GM18499 (cell line): ENCODE data around the gene EYS.
"Not testable (repeated sequence)": the region's sequence is repeated elsewhere in the genome, so short reads cannot be mapped to it uniquely, and the experiment has no call there.

Source experiments
- ATAC-seq: cut with Tn5 transposase; IDR thresholded peaks from one replicate; pipeline ENCODE4 v1.9.1; 2021; ENCODE audit warnings: moderate number of reproducible peaks; ENCODE audit not compliant: insufficient read depth, unreplicated experiment

EYS gene

DNA sequence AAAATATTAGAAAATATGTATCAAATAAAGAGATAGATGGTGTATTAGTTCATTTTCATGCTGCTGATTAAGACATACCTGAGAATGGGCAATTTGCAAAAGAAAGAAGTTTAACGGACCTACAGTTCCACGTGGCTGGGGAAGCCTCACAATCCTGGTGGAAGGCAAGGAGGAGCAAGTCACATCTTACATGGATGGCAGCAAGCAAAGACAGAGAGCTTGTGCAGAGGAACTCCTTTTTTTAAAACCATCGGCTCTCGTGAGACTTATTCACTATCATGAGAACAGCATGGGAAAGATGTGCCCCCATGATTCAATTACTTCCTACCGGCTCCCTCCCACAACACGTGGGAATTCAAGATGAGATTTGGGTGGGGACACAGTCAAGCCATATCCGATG is 223.4 kb downstream of the EYS start:
- ATAC-seq = not testable (repeated sequence)

DNA sequence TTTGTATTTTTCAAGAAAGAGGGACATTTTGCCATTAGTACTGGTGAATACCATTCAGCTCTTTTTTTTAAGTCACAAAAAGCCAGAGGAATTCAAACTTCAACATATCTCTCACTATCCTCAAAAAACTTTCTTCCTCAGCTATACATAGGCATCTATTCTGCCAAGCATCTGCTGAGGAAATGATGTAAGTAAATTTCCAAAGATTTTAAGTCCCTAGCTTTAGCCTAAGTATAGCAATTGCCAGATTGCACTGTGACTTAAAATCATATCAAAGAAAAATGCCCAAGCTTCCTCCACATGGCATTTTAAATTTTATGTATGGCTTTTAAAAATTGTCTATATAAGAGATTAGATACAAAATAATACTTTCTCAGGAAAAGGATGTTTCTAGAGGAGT is 237.4 kb downstream of the EYS start:
- no peak for ATAC-seq

- ATAC-seq = no peak
These were observed 238.7 kb downstream of the EYS start for GRCh38 chr6:65468307-65468706.

GRCh38 chr6:65461121-65461520 is 245.9 kb downstream of the EYS start:
- no peak for ATAC-seq

GRCh38 chr6:65452333-65452732 is 254.7 kb downstream of the EYS start:
- ATAC-seq = no peak

- no peak for ATAC-seq
These were observed 256.6 kb downstream of the EYS start for GRCh38 chr6:65450451-65450850.

DNA sequence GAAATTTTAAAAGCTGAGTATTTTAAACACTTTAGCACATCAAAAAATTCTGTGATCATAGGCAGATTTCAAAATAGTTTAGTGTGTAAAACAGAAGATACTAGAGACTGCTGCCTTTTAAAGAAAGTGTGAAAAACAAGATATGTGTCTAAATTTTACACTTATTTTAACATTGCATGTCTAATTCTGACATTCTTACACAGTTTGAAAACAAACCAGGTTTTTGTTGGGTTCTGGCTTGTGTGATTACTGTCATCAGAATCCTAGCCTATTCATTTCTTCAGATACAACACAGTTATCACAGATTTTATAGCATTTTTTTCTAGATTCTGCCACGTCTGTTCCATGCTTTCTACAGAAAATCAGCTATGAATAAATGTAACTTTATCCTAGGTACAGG is 257.1 kb downstream of the EYS start:
- no peak for ATAC-seq

GRCh38 chr6:65448866-65449265 is 258.2 kb downstream of the EYS start:
- no peak for ATAC-seq

DNA sequence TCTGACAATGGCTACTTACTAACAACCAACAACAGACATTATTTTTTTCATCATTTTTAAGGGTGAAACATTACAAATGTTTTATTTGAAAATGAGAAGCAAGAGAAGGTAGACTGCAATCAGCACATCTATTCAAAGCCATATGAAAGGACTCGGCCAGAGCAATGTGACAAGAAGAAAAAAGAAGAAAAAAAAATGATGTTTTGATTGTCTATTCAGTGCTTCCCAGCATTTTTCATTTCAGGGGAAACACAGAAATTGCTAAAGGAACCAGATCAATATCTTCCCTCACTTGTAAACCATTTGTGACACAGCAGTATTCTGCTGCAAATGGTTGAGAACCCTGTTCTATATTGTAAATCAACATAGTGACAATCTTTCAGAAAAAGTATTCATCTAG is 270.7 kb downstream of the EYS start:
- no peak for ATAC-seq

DNA sequence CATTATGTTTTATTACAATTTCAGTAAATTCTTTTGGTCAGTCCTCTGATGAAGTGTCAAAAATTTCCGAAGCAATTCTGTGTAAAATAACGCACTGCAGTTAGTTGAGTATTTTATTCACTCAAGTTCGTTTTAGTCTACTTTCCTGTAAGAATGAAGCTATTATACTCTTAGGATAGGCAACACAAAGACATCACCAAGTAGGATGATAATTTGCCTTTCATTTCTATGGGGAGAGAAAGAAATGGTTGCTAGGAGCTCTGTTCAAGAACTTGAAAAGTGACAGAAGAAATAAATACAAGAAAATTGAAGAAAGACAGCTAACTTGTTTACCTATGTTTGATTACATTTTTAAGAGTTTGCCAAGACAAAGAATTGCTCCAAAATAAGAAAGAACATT is 290.4 kb downstream of the EYS start:
- no peak for ATAC-seq

- no peak for ATAC-seq
These were observed 296.7 kb downstream of the EYS start for GRCh38 chr6:65410309-65410708.

DNA sequence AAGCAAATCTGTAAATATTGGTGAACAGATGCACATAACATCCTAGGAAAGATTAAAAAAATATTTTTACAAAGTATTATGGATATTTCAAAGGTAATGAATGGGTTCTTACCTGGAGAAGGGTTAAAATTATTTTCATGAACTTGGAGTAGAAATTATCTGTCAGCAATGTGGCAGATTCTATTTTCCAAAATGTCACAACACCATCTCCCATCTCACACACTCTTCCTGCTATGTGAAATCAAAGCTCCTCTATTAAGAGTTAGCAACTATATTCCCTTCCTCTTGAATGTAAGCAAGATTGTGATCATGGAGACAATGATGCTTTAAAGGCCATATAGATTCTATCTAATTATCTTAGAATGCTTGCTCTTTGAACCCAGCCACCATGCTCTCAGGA is 304.5 kb downstream of the EYS start:
- no peak for ATAC-seq

DNA sequence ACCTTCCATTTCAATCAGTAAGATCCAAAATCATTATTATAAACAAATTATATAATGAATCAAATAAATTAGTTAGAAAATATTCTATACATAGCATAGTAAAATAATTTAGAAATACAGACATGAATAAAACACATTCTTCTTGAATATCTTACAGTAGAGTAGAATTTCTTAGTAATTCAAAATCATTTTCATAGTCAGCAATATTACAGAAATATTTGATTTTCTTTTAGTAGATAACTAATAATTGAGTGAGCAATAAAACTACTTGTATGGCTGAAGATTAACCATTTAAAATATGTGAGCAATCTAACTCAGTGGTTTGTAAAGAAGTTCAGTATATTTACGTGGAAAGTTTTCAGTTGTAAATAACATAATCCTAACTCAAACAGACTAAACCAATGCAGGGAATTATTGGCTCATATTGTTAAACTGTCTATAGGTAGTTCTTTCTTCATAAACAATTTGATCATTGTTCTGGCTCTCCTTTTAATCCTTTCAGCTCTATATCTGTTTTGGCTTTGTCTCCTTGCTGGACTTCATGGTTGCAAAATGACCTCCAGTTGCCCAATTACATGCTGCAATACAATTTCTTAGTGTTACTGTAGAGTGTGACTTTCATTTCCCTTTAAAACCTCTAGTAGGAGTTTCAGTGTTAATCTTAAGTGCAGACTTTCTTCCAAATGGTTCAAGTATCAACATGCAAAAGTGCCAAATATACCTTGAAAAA is 307.5 kb downstream of the EYS start:
- ATAC-seq = no peak

DNA sequence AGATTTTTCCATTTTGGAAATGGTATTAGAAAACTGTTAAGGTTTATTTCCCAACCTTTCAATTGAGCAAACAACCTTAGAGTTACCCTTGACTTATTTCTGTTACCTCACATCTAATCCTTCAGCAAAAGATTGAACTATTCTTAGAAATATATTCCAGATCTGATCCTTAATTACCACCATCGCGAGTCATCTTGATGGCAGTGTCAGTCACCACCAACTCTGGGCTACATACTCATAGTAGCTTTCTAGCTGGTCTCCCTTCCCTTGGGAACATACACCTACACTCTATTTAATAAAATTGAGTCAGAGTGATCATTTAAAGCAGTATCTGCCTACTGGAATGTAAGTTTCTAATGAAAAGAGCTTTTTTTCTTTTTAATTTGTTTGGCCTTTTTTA is 308.2 kb downstream of the EYS start:
- ATAC-seq = no peak

- ATAC-seq = no peak
These were observed 356.5 kb downstream of the EYS start for GRCh38 chr6:65350530-65350929.

GRCh38 chr6:65302655-65303054 is 404.4 kb downstream of the EYS start:
- not testable (repeated sequence) for ATAC-seq

GRCh38 chr6:65299236-65299635 is 407.8 kb downstream of the EYS start:
- ATAC-seq = no peak

- ATAC-seq = no peak
These were observed 411.2 kb downstream of the EYS start for GRCh38 chr6:65295812-65296211.

DNA sequence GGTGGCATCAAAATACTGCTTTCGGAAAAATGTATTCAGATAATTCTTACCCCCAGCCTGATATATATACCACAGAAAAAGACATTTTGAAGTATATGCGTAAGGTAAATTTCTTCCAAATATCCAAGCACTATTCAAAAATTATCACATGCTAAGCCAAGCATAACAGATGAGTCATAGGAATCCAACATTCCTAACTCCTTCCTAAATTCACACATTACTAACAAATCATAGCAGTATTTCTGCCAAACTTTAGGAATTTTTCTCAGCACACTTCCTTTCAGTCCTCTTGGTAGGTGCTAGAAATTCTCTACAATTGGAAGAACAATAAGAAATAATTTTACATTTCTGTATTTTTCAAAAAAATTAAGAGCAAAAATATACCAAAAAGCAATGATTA is 417.5 kb downstream of the EYS start:
- ATAC-seq = no peak

DNA sequence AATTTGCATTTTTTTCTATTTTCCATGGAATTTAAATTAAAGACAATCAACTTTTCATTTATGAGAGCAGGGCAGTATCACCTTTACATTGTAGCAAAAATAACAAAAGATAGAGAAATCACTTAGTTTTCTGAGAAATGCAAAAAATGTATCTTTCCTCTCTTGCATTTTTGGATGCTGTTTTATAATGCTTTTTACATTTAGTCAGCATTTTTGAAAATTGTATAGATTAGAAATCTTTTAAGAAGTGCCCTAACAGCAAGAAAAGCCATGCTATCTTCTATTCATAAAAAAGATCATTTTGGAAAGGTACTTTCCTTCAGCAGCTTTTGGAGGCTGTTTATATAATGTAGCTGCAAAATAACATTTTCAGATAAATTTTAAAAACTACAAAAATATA is 421.8 kb downstream of the EYS start:
- ATAC-seq = no peak

DNA sequence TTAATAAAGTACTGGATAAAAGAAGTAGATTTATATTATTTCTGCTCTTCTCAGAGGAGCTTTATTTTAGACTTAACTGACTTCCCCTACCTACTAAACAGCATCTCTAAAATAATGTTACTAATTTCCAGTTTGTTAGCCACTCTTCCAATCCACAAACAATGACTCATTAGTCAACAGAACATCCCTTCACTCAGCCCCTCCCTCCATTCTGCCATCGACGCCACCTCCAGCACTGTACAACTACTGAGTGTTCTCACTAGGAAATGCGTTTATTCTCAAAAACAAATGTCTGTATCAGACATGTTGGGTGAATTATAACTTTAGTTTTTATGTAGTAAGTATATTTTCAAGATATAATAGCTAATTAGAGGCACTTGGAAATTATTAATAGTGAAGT is 427.0 kb downstream of the EYS start:
- no peak for ATAC-seq

- ATAC-seq = no peak
These were observed 444.8 kb downstream of the EYS start for GRCh38 chr6:65262241-65262640.

- ATAC-seq = no peak
These were observed 447.0 kb downstream of the EYS start for GRCh38 chr6:65259982-65260381.
